DOHH2 (cell line): Measurements from ENCODE around the gene SUDS3.

ENCODE experiments used
- CTCF ChIP-seq: fragments of 200-600 bp; sonication (generic); IDR thresholded peaks from one replicate; pipeline ENCODE4 v1.5.1; 2014; ENCODE audit warnings: antibody characterized with exemption, mild to moderate bottlenecking, low read depth, low read length; ENCODE audit not compliant: poor library complexity, severe bottlenecking
- EZH2phosphoT487 ChIP-seq: fragments of 200-600 bp; sonication (generic); IDR thresholded peaks from 2 replicates; pipeline ENCODE4 v1.6.1; 2017; ENCODE audit warnings: borderline replicate concordance, mild to moderate bottlenecking, antibody characterized with exemption, low read length, moderate library complexity, mixed read lengths

- no peak for TF ChIP-seq CTCF
- TF ChIP-seq EZH2phosphoT487, result no peak
Measured at GRCh38 chr12:118334241-118334640, 42.1 kb upstream of the SUDS3 start.
